ENCODE measurements around the gene TRPM2. TPM values are rescaled to one million over a fixed set of nuclear protein-coding genes. Genes with fewer than 3 reads are reported as not detected.
"Not testable (repeated sequence)": the region's sequence is repeated elsewhere in the genome, so short reads cannot be mapped to it uniquely, and the experiment has no call there.

TRPM2 gene
- total RNA-seq, 1 experiment from 2014 or later, result 28.1 TPM

GRCh38 chr21:44395260-44395659, 41.8 kb downstream of the TRPM2 start:
- ATAC-seq, result no peak
- no peak overlapping the region for H3K27ac ChIP-seq (ENCODE audit: low read depth, low read length)
- no TSS peak for BruUV-seq (replicated peaks)
- H3K9me3 ChIP-seq (ENCODE audit: control insufficient read depth in 1 of 2, insufficient read depth in 1 of 2, low read depth in 1 of 2, low read length in 2 of 2), result no peaks in the 10 kb centered on the region
- no peaks in the 10 kb centered on the region for H3K27me3 ChIP-seq (ENCODE audit: insufficient read depth, low read length)
- H4K20me1 ChIP-seq (ENCODE audit: insufficient read depth), result no peaks in the 10 kb centered on the region
- no peak overlapping the region for H3K4me2 ChIP-seq (ENCODE audit: low read length)
- POLR2A ChIA-PET, result no interaction called here
- H2AFZ ChIP-seq (ENCODE audit: low read depth, low read length, poor library complexity, severe bottlenecking), result no peak overlapping the region
- RAD21 ChIA-PET (ENCODE audit: low non-redundant PET in 1 of 2, low total read pairs in 2 of 2, uncharacterized antibody in 2 of 2, unreplicated experiment in 2 of 2), result no interaction called here
- intact Hi-C loops (cut with micrococcal nuclease), result no loop called here
- no peaks in the 10 kb centered on the region for H3K36me3 ChIP-seq (ENCODE audit: control insufficient read depth in 1 of 2, insufficient read depth in 2 of 2, low read length in 2 of 2)
- H3K4me1 ChIP-seq (ENCODE audit: control insufficient read depth in 1 of 2, insufficient read depth in 2 of 2, low read length in 2 of 2), result no peaks in the 10 kb centered on the region
- TF ChIP-seq ZFX (IDR thresholded peaks at IDR 0.05) (no peak), EGR1 (IDR thresholded peaks at IDR 0.05; ENCODE audit: low read depth) (no peak), TCF7L2 (IDR thresholded peaks at IDR 0.05; ENCODE audit: borderline replicate concordance, extremely low read depth, insufficient read depth, insufficient read length) (no peak), ELF1 (IDR thresholded peaks at IDR 0.05; ENCODE audit: borderline replicate concordance, low read depth) (no peak), CTCF (IDR thresholded peaks at IDR 0.05 in 2 of 3, conservative IDR thresholded peaks at IDR 0.05 in 1 of 3; ENCODE audit: borderline replicate concordance in 1 of 3, insufficient read depth in 1 of 3, low read depth in 2 of 3, low read length in 2 of 3) (no peak), FOSL1 (IDR thresholded peaks at IDR 0.05; ENCODE audit: low read depth) (no peak), SIN3A (IDR thresholded peaks at IDR 0.05; ENCODE audit: low read depth) (no peak), JUND (IDR thresholded peaks at IDR 0.05) (no peak), EZH2phosphoT487 (IDR thresholded peaks at IDR 0.05; ENCODE audit: borderline replicate concordance) (no peak), SP1 (IDR thresholded peaks at IDR 0.05; ENCODE audit: low read depth) (no peak), EZH2 (IDR thresholded peaks at IDR 0.05) (no peak), POLR2AphosphoS5 (IDR thresholded peaks at IDR 0.05; ENCODE audit: low read depth, low read length) (no peak), MAX (IDR thresholded peaks at IDR 0.05) (no peak), ZBTB33 (IDR thresholded peaks at IDR 0.05; ENCODE audit: extremely low read depth, insufficient replicate concordance, low read length) (no peak), ZNF274 (IDR thresholded peaks at IDR 0.05; ENCODE audit: low read depth, low read length) (no peak), POLR2A (IDR thresholded peaks at IDR 0.05; ENCODE audit: borderline replicate concordance, extremely low read depth, insufficient read depth, insufficient read length) (no peak), CEBPB (IDR thresholded peaks at IDR 0.05; ENCODE audit: low read depth) (no peak), ATF3 (IDR thresholded peaks at IDR 0.05) (no peak), CBX3 (IDR thresholded peaks at IDR 0.05; ENCODE audit: low read depth) (no peak)
- H3K79me2 ChIP-seq (ENCODE audit: insufficient read depth, low read length), result no peaks in the 10 kb centered on the region
- DNase-seq (ENCODE audit: low read depth, low spot score), result no peak
- no peak overlapping the region for H3K9ac ChIP-seq (ENCODE audit: low read length)
- H3K9me2 ChIP-seq (ENCODE audit: insufficient read depth), result no peaks in the 10 kb centered on the region
- H3K4me3 ChIP-seq (replicated peaks in 1 of 2; ENCODE audit: low read depth in 1 of 2, low read length in 2 of 2), result no peak overlapping the region
- CTCF ChIA-PET, result no interaction called here

GRCh38 chr21:44396803-44397202, 43.4 kb downstream of the TRPM2 start:
- H3K4me2 ChIP-seq (ENCODE audit: low read length); intact Hi-C loops (cut with micrococcal nuclease); H3K36me3 ChIP-seq (ENCODE audit: control insufficient read depth in 1 of 2, insufficient read depth in 2 of 2, low read length in 2 of 2); H3K27ac ChIP-seq (ENCODE audit: low read depth, low read length); H3K9me2 ChIP-seq (ENCODE audit: insufficient read depth); H3K4me3 ChIP-seq (replicated peaks in 1 of 2; ENCODE audit: low read depth in 1 of 2, low read length in 2 of 2); POLR2A ChIA-PET; BruUV-seq (replicated peaks); H3K27me3 ChIP-seq (ENCODE audit: insufficient read depth, low read length); RAD21 ChIA-PET (ENCODE audit: low non-redundant PET in 1 of 2, low total read pairs in 2 of 2, uncharacterized antibody in 2 of 2, unreplicated experiment in 2 of 2); H3K4me1 ChIP-seq (ENCODE audit: control insufficient read depth in 1 of 2, insufficient read depth in 2 of 2, low read length in 2 of 2); H3K79me2 ChIP-seq (ENCODE audit: insufficient read depth, low read length); DNase-seq (ENCODE audit: low read depth, low spot score); H3K9me3 ChIP-seq (ENCODE audit: control insufficient read depth in 1 of 2, insufficient read depth in 1 of 2, low read depth in 1 of 2, low read length in 2 of 2); CTCF ChIA-PET; H3K9ac ChIP-seq (ENCODE audit: low read length); ATAC-seq; H2AFZ ChIP-seq (ENCODE audit: low read depth, low read length, poor library complexity, severe bottlenecking); H4K20me1 ChIP-seq (ENCODE audit: insufficient read depth): not testable (repeated sequence)
